HG03064 (cell line): ENCODE measurements around the gene ENPP5.
A peak's percentile ranks its signal among the peaks of the same experiment; 100 is the strongest.

Experiments used
- ATAC-seq: cut with Tn5 transposase; IDR thresholded peaks from one replicate; pipeline ENCODE4 v1.9.1; 2021; ENCODE audit warnings: low read depth; ENCODE audit not compliant: unreplicated experiment

ENPP5 gene

GRCh38 chr6:46170357-46171289 is at the start of gene ENPP5:
TSS of gene ENPP5 (minus strand) at chr6:46170980. CDS start at chr6:46168262, 2,718 bp downstream.
- peak; percentile 87 for ATAC-seq

GRCh38 chr6:46219661-46220060 is 48.9 kb upstream of the ENPP5 start:
- ATAC-seq: no peak

- ATAC-seq: no peak
Measured at GRCh38 chr6:46218457-46218856, 47.7 kb upstream of the ENPP5 start.

GRCh38 chr6:46217671-46218131 is 46.9 kb upstream of the ENPP5 start:
- no peak for ATAC-seq

GRCh38 chr6:46216879-46217278 is 46.1 kb upstream of the ENPP5 start:
- no peak for ATAC-seq

- no peak for ATAC-seq
Measured at GRCh38 chr6:46215777-46216176, 45.0 kb upstream of the ENPP5 start.

- no peak for ATAC-seq
Measured at GRCh38 chr6:46215213-46215612, 44.4 kb upstream of the ENPP5 start.

- no peak for ATAC-seq
Measured at GRCh38 chr6:46211917-46212316, 41.1 kb upstream of the ENPP5 start.

GRCh38 chr6:46210294-46210693 is 39.5 kb upstream of the ENPP5 start:
- ATAC-seq: no peak

- ATAC-seq: no peak
Measured at GRCh38 chr6:46208303-46208702, 37.5 kb upstream of the ENPP5 start.

GRCh38 chr6:46207174-46207573 is 36.4 kb upstream of the ENPP5 start:
- ATAC-seq: no peak

- no peak for ATAC-seq
Measured at GRCh38 chr6:46204880-46205650, 34.3 kb upstream of the ENPP5 start.

GRCh38 chr6:46203391-46204177 is 32.8 kb upstream of the ENPP5 start:
- no peak for ATAC-seq

GRCh38 chr6:46201702-46202101 is 30.9 kb upstream of the ENPP5 start:
- no peak for ATAC-seq

GRCh38 chr6:46199387-46199786 is 28.6 kb upstream of the ENPP5 start:
- ATAC-seq: no peak

GRCh38 chr6:46191961-46192360 is 21.2 kb upstream of the ENPP5 start:
- ATAC-seq: no peak

GRCh38 chr6:46190889-46191288 is 20.1 kb upstream of the ENPP5 start:
- no peak for ATAC-seq

- ATAC-seq: no peak
Measured at GRCh38 chr6:46189726-46190125, 18.9 kb upstream of the ENPP5 start.

GRCh38 chr6:46186583-46186982 is 15.8 kb upstream of the ENPP5 start:
- no peak for ATAC-seq

GRCh38 chr6:46184114-46184513 is 13.3 kb upstream of the ENPP5 start:
- ATAC-seq: no peak

- ATAC-seq: no peak
Measured at GRCh38 chr6:46175976-46176375, 5.2 kb upstream of the ENPP5 start.
